NCI-H510A (cell line): ENCODE measurements around the gene PABPC1L.

Experiments
- DNase-seq: peaks from one replicate; lab custom pipeline; 2025; lab: John Stamatoyannopoulos, UW

PABPC1L gene

DNA sequence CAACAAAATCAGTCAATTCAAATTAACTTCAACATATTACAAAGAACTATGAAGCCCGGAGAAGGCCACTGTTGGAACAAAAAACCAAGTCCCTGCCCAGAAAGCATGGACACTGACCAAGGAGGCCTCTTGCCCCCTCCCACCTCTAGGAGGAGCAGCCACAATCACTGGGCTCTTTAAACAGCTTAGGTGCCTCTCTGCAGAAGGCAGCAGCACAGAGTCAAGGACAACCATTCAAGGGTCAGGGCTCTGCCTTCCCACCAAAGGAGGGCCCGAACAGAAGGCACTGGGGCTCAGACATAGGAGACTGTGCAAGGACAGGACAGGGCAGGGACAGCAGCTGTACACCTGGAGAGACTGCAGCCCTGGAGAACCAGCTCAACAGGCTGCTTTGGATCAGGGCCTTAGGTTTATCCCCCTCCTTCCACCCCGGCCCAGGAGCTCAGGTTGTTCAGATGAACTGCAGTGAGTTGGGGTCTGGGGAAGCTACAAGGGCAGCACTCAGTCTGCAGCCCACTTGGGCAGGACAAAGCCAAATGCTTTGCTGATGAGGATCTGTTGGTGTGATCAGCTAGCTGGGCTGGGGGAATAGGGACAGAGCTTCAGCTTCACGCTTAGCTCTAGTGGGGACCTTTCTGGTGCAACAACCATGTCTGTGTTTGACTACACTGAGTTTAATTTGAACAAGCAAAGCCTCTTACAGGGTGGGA is 32.6 kb downstream of the PABPC1L start:
- no peak for DNase-seq

DNA sequence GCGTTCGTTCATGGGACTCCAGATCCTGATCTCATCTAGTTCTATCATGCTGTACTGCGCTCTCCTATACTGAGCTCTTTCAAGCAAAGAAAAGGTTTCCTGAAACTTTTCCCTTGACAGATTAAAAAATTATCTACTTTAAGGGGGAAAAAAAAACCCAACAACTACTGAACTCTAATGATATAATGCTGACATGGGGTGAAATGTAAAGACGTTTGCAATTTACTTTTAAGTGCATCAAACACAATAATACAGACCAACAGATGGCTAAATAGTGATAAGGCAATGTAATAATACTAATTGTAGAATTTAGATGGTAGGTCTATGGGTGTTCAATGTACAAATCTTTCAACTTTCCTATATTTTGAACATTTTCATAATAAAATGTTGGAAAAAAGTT is 34.0 kb downstream of the PABPC1L start:
- no peak for DNase-seq

GRCh38 chr20:44945261-44945660 is 35.4 kb downstream of the PABPC1L start:
- no peak for DNase-seq

DNA sequence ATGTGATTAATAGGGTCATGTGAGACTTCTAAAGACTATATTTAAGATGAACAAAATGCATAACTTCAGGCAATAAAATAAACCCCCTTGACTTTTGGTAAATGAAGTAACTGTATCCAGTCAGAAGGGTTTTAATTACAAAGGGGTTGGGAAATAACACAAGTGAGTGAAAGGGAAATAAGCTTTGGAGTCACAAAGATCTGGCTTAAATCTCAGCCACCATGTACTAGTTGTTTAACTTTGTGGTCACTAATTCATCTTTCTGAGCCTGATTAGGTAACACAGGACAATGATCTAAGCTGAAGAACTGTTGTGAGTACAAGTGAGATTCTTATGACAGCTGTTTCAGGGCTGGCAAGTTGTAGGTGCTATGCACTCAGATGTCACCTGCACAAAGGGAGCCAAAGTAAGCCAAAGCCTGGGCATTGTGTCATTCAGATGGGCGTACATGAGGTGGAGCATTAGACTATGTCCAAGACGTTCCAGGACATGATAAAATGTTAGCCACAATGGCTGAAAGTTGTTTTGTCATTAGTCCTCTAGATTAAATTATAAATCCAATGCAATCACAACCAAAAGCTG is 36.5 kb downstream of the PABPC1L start:
- DNase-seq: no peak

GRCh38 chr20:44948107-44948506 is 38.2 kb downstream of the PABPC1L start:
- no peak for DNase-seq

DNA sequence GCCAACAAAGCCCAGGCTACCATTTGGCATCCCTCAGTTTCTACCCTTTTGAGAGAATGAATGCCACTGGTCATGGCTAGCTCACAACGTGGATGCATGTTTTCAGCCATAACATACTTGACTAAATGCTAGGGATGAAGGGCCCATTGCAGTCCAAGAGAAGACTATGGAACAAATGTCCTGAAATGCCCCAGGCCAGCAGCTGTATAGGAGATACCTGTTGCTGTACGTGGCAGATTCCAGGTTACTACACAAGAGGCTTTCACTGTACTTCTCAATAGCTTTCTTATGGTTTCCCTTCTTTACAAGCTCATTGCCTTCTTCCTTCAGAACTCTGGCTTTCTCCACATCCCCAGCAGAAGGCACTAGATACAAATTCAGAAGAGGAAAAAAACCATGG is 38.7 kb downstream of the PABPC1L start:
- DNase-seq: no peak

GRCh38 chr20:44950368-44950767 is 40.5 kb downstream of the PABPC1L start:
- no peak for DNase-seq

GRCh38 chr20:44952731-44953130 is 42.9 kb downstream of the PABPC1L start:
- DNase-seq: no peak

DNA sequence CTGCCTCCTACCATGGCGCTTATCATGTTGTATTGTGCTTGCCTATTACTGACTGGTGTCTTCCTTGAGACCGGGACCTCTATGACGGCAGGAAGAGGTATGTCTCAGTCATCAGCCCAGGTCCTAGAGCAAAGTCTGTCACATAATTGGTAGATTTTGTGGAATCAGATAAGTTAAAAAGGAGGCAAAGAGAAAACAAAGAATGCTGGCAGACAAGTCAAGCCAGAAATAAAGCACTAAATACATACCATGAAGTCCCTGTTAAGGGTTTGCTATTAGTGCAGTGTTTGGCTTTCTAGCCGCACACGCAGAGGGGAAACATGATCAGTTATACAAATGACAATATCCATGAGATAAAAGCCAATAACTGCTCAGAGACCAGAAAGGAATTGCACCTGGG is 44.4 kb downstream of the PABPC1L start:
- no peak for DNase-seq

GRCh38 chr20:44955270-44955669 is 45.4 kb downstream of the PABPC1L start:
- no peak for DNase-seq

DNA sequence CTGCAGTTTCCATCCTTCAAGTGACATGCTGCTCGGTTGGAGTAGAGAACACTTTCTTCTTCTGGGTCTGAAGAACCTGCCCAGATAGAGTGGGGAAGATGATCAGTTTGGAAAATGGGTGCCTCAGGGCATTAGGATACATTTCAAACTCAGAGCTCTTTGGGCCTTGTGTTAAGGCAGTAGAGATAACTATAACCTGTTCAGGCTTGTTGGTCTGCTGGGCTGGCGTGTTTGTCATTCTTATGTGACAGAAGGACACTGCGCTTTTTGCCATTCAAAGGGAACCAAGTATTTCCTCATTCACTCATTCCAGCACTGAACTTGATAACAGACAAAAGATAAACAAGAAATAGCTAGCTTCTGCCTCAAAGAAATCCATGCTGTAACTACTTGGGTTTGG is 46.5 kb downstream of the PABPC1L start:
- DNase-seq: no peak

DNA sequence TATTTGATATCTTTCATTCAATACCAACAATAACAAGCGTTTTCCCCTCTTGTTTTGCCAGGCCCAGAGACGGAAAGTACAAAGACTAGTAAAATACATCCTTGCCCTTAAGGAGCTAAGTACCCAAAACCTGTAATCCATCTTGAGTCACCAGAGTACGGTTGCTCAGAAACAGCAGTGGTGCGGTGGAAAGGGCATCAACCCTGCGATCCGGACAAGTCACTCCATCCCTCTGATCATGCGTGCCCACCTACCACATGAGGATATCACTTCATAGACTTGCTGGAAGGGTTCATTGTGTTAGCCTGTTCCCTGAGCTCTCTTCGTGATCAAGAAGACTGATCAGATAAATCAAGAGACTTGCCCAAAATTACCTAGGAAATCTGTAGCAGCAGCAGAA is 48.4 kb downstream of the PABPC1L start:
- no peak for DNase-seq

DNA sequence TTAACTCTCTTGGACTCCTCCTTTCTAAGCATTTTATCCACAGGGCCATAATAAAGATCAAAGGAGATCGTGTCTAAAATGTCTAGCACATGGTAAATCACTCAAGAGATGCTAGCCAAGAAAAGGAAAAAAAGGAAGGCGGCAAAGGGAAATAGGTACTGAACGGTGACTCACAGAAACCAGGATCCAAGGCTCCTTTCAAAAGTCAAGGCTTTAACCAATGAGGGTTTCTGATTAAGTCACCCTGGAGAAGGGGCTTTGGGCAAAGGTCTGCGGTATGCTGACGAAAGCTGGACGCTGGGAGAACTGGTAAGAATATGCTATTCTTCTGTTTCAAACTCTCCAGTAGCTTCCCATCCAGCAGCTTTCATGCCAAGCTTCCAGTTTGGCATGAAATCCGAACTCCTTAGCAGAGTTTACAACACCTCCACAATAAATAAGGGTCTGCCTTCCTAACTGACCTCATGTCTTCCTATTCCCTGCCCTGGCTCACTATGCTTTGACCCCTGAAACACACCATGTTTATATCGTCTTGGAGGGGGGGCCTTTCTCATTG is 49.3 kb downstream of the PABPC1L start:
- no peak for DNase-seq

GRCh38 chr20:44959638-44960102 is 49.8 kb downstream of the PABPC1L start:
- DNase-seq: no peak

GRCh38 chr20:44960103-44960852 is 50.4 kb downstream of the PABPC1L start, which contains the start of gene TOMM34:
TOMM34 (minus strand) TSS chr20:44960397; CDS start chr20:44960333, 64 bp downstream.
- DNase-seq: peak; percentile 91

- DNase-seq: no peak
These were observed 51.4 kb downstream of the PABPC1L start for GRCh38 chr20:44961011-44961869.

- DNase-seq: no peak
These were observed 52.0 kb downstream of the PABPC1L start for GRCh38 chr20:44961870-44962267.

- no peak for DNase-seq
These were observed 52.6 kb downstream of the PABPC1L start for GRCh38 chr20:44962483-44962882.

DNA sequence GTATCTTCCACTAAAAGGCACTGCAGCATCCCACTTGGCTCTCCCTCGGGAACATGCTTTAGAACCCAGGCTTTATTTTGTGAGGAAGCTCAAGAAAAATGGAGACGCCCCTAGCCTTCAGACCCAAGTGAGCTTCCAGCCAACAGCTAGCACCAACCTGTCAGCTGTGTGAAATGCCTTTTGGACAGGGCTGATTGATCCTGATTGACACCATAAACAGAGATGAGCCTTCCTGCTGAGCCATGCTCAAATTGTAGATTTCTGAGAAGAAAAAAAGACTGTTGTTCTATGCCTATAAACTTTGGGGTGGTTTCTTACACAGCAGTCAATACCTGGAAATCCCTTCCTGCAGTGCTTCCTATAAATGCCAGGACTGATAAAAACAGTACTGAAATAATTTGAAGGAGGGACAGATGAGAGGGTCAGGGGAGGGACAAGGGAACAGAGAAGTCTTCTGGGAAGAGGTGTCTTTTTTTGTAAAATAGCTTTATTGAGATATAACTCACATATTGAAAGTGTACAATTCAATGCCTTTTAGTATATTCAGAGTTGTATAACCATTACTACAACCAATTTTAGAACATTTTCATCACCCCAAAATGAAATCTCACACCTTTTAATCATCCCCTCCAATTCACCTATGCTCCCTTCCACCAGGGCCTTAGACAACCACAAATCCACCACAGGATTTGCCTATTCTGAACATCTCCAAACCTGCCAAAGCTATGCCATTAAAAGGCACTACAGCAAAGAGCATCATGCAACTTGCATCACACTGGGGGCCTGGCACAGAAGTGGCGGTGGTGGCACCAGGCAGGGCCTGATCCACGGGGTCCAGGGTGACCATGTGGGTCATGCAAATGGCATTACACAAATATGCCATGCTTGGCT is 53.7 kb downstream of the PABPC1L start:
- no peak for DNase-seq

DNA sequence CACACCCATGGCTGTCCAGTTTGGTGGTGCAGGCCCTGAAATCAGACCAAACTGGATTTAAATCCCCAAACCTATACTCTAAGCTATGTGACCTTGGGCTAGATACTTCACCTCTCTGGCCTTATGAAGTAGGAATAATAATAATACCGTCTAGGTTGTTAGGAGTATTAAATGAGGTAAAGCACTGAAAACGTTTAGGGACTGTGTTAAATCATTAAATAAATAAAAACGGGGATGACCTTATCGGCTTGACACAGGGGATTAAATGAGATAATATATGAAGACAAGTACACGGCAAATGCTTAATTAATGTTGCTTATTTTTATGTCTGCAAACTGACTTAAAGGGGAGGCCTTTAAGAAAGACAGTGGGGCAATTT is 55.8 kb downstream of the PABPC1L start:
- DNase-seq: no peak
